Testis (tissue), 3 donors: ENCODE data around the gene CCBE1. TPM values are rescaled to one million over a fixed set of nuclear protein-coding genes. Genes with fewer than 3 reads are reported as not detected.

ENCODE experiments used
- DNase-seq: peaks from one replicate; pipeline ENCODE4 v3.0.0-alpha.2; 2019
- H3K27ac ChIP-seq, 2 donors: fragments of 200-600 bp; sonication (generic); one replicate each; pipeline ENCODE4 v1.5.1; 2019
- H3K27me3 ChIP-seq: fragments of 200-600 bp; sonication (generic); one replicate; pipeline ENCODE4 v1.5.1; 2019
- H3K36me3 ChIP-seq: fragments of 200-600 bp; sonication (generic); one replicate; pipeline ENCODE4 v1.5.1; 2017; ENCODE audit warnings: low read depth; ENCODE audit errors: missing control alignments
- H3K4me1 ChIP-seq: fragments of 200-600 bp; sonication (generic); one replicate; pipeline ENCODE4 v1.5.1; 2019
- H3K4me3 ChIP-seq, 2 donors: fragments of 200-600 bp; sonication (generic); one replicate each; pipeline ENCODE4 v1.5.1; 2017 to 2019
- H3K9me3 ChIP-seq: fragments of 200-600 bp; sonication (generic); one replicate; pipeline ENCODE4 v1.5.1; 2017
- POLR2A ChIP-seq: fragments of 450-650 bp; IDR thresholded peaks from one replicate; pipeline ENCODE4 v1.6.1; 2017; ENCODE audit warnings: antibody characterized with exemption, mild to moderate bottlenecking, moderate library complexity
- WGBS, 2 donors: methylation state at CpG; one replicate each; pipeline ENCODE4 v1.1.5; 2018; 5-methylcytosine and 5-hydroxymethylcytosine counted together
- intact Hi-C: fragments of 100-400 bp; cut with DNase I; formaldehyde crosslinking; loops from one replicate; pipeline ENCODE4 v1.15.1; 2023; ENCODE audit warnings: low total_unique reads
- polyA plus RNA-seq: library from polyadenylated mRNA; stranded (reverse); fragments of 350-450 nt; fragmentation: Illumina TruSeq; extraction: RNeasy Lipid Tissue Mini Kit (QIAGEN cat#74804); gene quantifications from one replicate; pipeline ENCODE4 v1.2.3, GENCODE V29; 2014; ENCODE audit warnings: low read depth, low replicate concordance; ENCODE audit not compliant: insufficient read depth
- total RNA-seq, 2 donors: library from RNA; depleted of rRNA; stranded (reverse); fragments of >200 nt; gene quantifications; one replicate each; pipeline ENCODE4 v1.2.3, GENCODE V29; 2016
- TF ChIP-seq, protein P1 (sequence below), 3 experiments: fragments of 450-650 bp in 2 of 3; fragments of 200-600 bp in 1 of 3; sonication (generic) in 1 of 3; IDR thresholded peaks; one replicate each; pipeline ENCODE4 v1.5.1; 2016 to 2019; ENCODE audit warnings: antibody characterized with exemption in 3 of 3, mild to moderate bottlenecking in 2 of 3, moderate library complexity in 1 of 3

Gene CCBE1
- total and polyA plus RNA-seq, 3 donors from 2014 or later, result 1.8 to 2.6 (median 1.9) TPM

DNA sequence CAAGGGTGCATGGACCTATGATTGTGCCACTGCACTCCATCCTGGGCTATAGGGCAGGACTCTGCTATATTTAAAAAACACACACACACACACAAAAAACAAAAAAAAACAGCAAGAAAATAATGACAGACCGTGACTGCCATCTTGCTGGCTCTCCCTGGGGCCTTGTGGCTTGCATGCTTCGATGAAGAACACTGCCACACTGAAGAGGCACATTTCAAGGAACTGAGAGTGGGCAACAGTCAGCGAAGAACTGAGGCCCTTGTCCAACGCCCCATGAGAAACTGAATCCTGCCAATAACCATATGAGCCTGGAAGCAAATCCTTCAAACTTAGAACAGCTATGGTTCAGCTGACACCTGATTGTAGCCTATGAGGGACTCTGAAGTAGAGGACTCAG is 158.1 kb downstream of the CCBE1 start:
- Histone ChIP-seq H3K4me1 (no peaks in the 10 kb centered on the region), H3K27ac (no peak overlapping the region), H3K36me3 (no peaks in the 10 kb centered on the region), H3K4me3 (no peak overlapping the region), H3K27me3 (no peaks in the 10 kb centered on the region), H3K9me3 (no peaks in the 10 kb centered on the region)
- no peak for DNase-seq
- WGBS, 2 donors, result 97% methylated on average over 4 of the region's 4 CpGs
- TF ChIP-seq POLR2A, result no peak
- intact Hi-C loops, result no loop called here

DNA sequence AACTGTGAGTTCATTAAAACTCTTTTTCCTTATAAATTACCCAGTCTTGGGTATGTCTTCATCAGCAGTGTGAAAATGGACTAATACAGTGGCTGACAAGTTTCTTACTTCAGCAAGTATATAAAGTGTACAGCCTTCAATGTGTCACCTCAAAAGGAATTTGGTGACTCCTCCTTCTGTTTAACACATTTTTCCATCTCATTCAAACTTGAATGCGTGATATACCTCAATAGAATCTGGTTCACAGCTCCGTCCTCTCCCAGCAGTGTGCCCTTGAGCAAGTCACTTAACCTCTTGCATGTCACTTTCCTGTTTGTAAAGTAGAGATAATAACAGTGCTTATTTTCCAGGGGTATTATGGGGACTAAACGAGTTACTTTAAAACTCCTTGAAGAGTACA is 159.6 kb downstream of the CCBE1 start:
- TF ChIP-seq, protein P1, sequence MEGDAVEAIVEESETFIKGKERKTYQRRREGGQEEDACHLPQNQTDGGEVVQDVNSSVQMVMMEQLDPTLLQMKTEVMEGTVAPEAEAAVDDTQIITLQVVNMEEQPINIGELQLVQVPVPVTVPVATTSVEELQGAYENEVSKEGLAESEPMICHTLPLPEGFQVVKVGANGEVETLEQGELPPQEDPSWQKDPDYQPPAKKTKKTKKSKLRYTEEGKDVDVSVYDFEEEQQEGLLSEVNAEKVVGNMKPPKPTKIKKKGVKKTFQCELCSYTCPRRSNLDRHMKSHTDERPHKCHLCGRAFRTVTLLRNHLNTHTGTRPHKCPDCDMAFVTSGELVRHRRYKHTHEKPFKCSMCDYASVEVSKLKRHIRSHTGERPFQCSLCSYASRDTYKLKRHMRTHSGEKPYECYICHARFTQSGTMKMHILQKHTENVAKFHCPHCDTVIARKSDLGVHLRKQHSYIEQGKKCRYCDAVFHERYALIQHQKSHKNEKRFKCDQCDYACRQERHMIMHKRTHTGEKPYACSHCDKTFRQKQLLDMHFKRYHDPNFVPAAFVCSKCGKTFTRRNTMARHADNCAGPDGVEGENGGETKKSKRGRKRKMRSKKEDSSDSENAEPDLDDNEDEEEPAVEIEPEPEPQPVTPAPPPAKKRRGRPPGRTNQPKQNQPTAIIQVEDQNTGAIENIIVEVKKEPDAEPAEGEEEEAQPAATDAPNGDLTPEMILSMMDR (IDR thresholded peaks at IDR 0.05), result no peak
- no peak for TF ChIP-seq POLR2A
- intact Hi-C loops, result no loop called here
- no peaks in the 10 kb centered on the region for H3K4me1 ChIP-seq

DNA sequence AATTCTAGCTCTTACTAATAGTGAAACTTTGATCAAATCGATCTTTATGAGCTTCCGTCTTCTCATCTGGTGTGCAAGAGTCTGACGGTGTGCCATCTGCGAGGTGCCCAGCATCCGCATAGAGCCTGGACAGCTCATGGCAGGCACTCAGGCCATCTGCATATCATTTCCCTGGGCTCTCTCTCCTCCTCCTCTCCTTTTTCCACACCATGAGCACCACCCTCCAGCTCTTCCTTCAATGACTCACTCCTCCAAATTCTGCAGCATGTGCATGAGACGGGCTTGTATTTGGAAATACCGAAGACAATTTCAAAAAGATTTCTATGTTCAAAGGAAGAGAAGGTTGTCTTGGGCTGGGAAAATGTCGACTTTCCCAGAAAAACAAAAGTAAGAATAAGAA is 161.1 kb downstream of the CCBE1 start:
- intact Hi-C loops, result no loop called here
- no peak for DNase-seq
- no peaks in the 10 kb centered on the region for H3K9me3 ChIP-seq
- H3K4me1 ChIP-seq, result no peaks in the 10 kb centered on the region
- 86 to 93% methylated on average over 8 of the region's 8 CpGs for WGBS, 2 donors
- no peak overlapping the region for H3K4me3 ChIP-seq
- H3K27ac ChIP-seq, result no peak overlapping the region
- TF ChIP-seq POLR2A, result no peak
- TF ChIP-seq, protein P1 (IDR thresholded peaks at IDR 0.05), result no peak
- H3K27me3 ChIP-seq, result no peaks in the 10 kb centered on the region
- H3K36me3 ChIP-seq, result no peaks in the 10 kb centered on the region

More for the DNA sequence above, 159.6 kb downstream of the CCBE1 start:
- DNase-seq, result no peak
- H3K27ac ChIP-seq, result no peak overlapping the region
- H3K4me3 ChIP-seq, result no peak overlapping the region
- H3K9me3 ChIP-seq, result no peaks in the 10 kb centered on the region
- WGBS, 2 donors, result 86 to 95% methylated on average over 3 of the region's 3 CpGs
- no peaks in the 10 kb centered on the region for H3K36me3 ChIP-seq
- no peaks in the 10 kb centered on the region for H3K27me3 ChIP-seq

DNA sequence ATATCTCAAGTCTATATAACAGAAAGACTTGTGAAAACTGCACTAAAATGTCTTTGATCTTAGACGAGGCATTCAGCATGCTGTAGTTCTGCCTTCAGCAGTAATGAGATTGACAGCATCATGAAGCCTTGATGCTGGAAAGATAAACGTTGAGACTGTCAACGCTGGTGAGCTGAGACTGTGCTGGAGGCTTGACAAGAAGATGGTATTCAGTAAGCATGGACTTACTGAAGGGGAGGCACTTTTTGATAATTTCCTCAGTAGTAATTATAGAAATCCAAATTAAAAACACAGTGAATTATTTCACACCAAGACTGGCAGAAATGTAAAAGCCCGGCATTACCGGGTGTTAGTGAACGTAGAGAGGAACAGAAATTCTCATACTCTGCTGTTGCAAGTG is 162.2 kb downstream of the CCBE1 start:
- Histone ChIP-seq H3K27ac (no peak overlapping the region), H3K27me3 (no peaks in the 10 kb centered on the region), H3K9me3 (no peaks in the 10 kb centered on the region), H3K36me3 (no peaks in the 10 kb centered on the region), H3K4me1 (no peaks in the 10 kb centered on the region), H3K4me3 (no peak overlapping the region)
- TF ChIP-seq POLR2A, result no peak
- intact Hi-C loops, result no loop called here
- WGBS, 2 donors, result 64 to 65% methylated on average over 6 of the region's 6 CpGs
- no peak for DNase-seq

DNA sequence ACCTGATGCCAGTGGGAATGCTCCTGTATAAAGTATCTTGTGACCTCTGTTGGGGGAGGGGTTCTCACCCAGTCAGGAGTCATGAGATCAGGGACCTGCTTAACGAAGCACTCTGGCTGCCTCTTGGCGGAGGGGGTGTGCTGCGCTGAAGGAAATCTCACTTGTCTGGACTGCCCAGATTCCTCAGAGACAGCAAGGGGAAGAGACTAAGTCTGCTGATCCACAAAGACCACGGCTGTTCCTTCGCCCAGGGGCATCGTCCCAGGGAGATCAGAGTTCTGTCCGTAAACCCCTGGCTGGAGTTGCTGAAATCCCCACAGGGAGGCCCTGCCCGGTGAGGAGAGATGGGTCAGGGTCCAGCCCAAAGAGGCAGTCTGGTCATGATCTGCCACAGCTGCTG is 168.4 kb downstream of the CCBE1 start:
- H3K27me3 ChIP-seq, result no peaks in the 10 kb centered on the region
- TF ChIP-seq, protein P1 (IDR thresholded peaks at IDR 0.05), result no peak
- no peak for TF ChIP-seq POLR2A
- intact Hi-C loops, result no loop called here

DNA sequence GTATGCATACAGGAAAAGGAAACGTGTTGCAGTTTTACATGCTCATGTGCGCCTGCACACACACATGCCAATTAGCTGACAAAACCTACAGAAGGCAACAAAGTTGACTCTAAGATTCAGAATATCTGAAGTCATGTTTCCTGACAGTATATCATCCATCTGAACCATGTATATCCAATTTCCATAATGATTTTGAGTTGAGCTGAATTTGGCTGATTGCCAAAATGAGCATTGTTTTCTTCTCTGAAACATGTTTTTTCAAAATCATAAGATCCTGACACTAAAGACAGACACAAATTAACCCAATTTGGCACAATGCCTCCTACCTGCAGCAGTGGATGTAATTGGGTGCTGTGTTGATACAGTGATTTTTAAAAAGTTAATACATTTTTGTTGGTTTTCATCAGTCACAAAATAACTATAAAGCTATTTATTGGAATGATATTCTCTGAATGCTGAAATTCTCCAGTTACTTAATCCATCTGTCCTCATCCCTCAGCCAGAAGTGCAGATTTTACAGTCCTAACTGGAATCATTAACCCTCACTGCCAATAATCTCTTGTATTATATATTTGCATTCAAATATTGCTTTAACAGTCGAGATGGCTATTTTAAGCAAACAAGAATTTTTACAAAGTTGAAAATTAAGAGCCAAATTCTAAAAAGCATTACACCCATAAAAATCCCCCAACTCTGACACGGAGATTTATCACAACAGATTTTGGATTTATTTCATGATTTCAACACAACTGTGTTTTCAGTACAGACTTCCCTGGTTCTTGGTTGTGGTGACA is 176.5 kb downstream of the CCBE1 start:
- Histone ChIP-seq H3K27me3 (no peaks in the 10 kb centered on the region), H3K4me1 (peaks cover 10% of the 10 kb centered on the region), H3K27ac (no peak overlapping the region), H3K9me3 (no peaks in the 10 kb centered on the region), H3K36me3 (no peaks in the 10 kb centered on the region), H3K4me3 (no peak overlapping the region)
- intact Hi-C loops, result no loop called here
- WGBS, 2 donors, result 76 to 86% methylated on average over 4 of the region's 4 CpGs
- TF ChIP-seq, protein P1 (IDR thresholded peaks at IDR 0.05), result no peak
- no peak for TF ChIP-seq POLR2A
- DNase-seq, result no peak

More for the DNA sequence above, 168.4 kb downstream of the CCBE1 start:
- Histone ChIP-seq H3K9me3 (no peaks in the 10 kb centered on the region), H3K27ac (no peak overlapping the region), H3K36me3 (no peaks in the 10 kb centered on the region), H3K4me1 (no peaks in the 10 kb centered on the region), H3K4me3 (no peak overlapping the region)
- no peak for DNase-seq
- WGBS, 2 donors, result 94 to 95% methylated on average over 7 to 8 of the region's 8 CpGs
